ENCODE measurements around the gene USB1. TPM values are rescaled to one million over a fixed set of nuclear protein-coding genes. Genes with fewer than 3 reads are reported as not detected.

USB1 gene
- polyA plus RNA-seq, 1 experiment, result 86.2 TPM

DNA sequence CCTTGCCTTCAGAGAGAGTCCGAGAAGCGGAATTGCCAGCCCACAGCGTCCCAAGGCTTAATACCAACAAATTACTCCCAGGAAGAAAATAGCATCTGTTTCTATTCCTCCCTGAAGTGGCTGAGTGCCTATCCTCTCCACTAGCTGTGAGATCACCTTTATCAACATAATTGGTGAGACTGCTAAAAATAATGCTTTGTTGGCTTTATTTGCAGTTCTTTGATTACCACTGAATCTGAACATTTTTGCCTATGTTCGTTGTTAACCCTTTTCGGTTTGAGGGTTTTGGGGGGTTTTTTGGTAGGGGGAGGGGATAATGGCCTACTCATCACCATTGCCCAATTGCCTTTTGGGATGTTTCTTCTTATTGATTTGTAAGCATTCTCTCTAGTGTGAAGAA lies 55.4 kb downstream of the USB1 start:
- CTCF ChIA-PET, result interaction anchor here (0.7 to 1.8 kb wide), 2 partner anchors 14 to 48 kb away, joined by 3 read pairs; no protein-coding TSS in a partner anchor
- H3K4me3 ChIP-seq (ENCODE audit: low read depth, low read length), result no peak overlapping the region
- peaks cover 3% of the 10 kb centered on the region for H3K27me3 ChIP-seq (ENCODE audit: control insufficient read depth, insufficient read depth, low read length)
- DNase-seq (ENCODE audit: low read depth), result no peak
- TF ChIP-seq, protein P1, sequence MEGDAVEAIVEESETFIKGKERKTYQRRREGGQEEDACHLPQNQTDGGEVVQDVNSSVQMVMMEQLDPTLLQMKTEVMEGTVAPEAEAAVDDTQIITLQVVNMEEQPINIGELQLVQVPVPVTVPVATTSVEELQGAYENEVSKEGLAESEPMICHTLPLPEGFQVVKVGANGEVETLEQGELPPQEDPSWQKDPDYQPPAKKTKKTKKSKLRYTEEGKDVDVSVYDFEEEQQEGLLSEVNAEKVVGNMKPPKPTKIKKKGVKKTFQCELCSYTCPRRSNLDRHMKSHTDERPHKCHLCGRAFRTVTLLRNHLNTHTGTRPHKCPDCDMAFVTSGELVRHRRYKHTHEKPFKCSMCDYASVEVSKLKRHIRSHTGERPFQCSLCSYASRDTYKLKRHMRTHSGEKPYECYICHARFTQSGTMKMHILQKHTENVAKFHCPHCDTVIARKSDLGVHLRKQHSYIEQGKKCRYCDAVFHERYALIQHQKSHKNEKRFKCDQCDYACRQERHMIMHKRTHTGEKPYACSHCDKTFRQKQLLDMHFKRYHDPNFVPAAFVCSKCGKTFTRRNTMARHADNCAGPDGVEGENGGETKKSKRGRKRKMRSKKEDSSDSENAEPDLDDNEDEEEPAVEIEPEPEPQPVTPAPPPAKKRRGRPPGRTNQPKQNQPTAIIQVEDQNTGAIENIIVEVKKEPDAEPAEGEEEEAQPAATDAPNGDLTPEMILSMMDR (IDR thresholded peaks at IDR 0.05; ENCODE audit: insufficient read depth, low read depth, low read length), result no peak
- POLR2A ChIA-PET, result no interaction called here
- no peaks in the 10 kb centered on the region for H3K36me3 ChIP-seq (ENCODE audit: control insufficient read depth, insufficient read depth, low read length)

DNA sequence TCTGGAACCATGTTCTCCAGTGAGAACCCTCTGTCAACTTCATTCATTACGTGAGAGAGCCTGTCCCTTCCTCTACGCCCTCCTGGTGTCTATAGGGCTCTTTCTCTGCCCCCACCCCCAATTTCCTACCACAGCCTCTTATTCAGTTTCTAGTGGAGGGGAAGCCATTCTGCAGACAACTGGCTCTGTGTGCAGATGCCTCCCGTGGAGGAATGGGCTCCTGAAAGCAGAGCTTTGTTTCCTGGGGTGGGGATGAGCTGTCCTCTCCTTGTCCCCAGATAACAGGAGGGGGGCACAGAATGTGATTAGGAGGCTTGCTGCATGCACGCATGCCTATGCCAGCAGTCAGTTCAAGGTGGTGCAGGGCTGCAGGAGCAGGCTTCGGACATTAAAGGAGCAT lies 55.9 kb downstream of the USB1 start:
- Histone ChIP-seq H3K4me3 (ENCODE audit: low read depth, low read length) (no peak overlapping the region), H3K36me3 (ENCODE audit: control insufficient read depth, insufficient read depth, low read length) (no peaks in the 10 kb centered on the region), H3K27me3 (ENCODE audit: control insufficient read depth, insufficient read depth, low read length) (peaks cover 3% of the 10 kb centered on the region)
- no peak for DNase-seq (ENCODE audit: low read depth)
- ChIA-PET CTCF (interaction anchor here (1.8 kb wide), 1 partner anchor 13 kb away, joined by 3 read pairs; no protein-coding TSS in a partner anchor), POLR2A (no interaction called here)
- TF ChIP-seq, protein P1 (IDR thresholded peaks at IDR 0.05; ENCODE audit: insufficient read depth, low read depth, low read length), result no peak

DNA sequence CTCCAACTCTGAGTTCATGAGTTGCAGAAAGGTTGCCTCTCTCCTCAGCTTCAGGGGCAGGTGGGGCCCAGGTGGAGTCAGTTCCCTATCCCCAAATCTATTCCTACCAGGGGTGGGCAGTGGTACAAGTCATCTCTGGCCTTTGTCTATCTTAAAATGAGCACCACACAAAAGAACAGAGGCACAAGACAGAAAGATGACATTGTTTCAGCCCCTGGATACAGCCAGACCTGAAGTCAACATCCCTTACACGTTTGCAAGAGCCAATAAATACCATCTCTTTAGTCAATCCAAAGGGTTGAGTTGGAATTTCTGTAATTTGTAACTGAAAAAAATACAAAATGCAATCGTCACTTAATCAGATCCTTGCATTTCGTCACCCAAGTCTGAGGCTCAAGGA lies 56.6 kb downstream of the USB1 start:
- ChIA-PET POLR2A (no interaction called here), CTCF (interaction anchor here (1.0 to 1.8 kb wide), 2 partner anchors 13 to 64 kb away, joined by 3 to 5 read pairs; no protein-coding TSS in a partner anchor)
- Histone ChIP-seq H3K4me3 (ENCODE audit: low read depth, low read length) (no peak overlapping the region), H3K27me3 (ENCODE audit: control insufficient read depth, insufficient read depth, low read length) (peaks cover 3% of the 10 kb centered on the region), H3K36me3 (ENCODE audit: control insufficient read depth, insufficient read depth, low read length) (no peaks in the 10 kb centered on the region)
- TF ChIP-seq, protein P1 (IDR thresholded peaks at IDR 0.05; ENCODE audit: insufficient read depth, low read depth, low read length), result no peak
- no peak for DNase-seq (ENCODE audit: low read depth)

DNA sequence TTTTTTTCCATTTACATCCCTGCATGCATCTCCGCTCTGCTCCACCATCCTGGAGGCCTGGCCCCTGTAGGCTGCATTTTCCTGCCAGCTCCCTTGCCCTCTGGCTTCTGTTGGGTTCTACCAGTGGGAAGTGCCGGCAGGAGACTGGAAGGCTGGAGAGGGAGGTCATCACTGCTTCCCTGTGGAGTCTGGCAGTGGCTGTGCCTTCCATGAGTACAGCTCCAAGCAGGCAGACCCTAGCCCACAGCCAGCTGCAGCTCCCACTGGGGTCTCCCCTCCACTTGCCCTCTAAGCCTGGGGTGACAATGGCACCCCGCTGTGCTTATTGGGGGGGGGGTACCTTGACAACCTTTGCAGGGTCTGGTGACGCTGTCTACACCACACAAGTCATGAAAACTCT lies 61.6 kb downstream of the USB1 start:
- ChIA-PET CTCF (interaction anchor here (0.7 to 1.6 kb wide), 3 partner anchors 29 to 231 kb away, joined by 3 to 5 read pairs (median 4); no protein-coding TSS in a partner anchor), POLR2A (no interaction called here)
- no peak for DNase-seq (ENCODE audit: low read depth)
- TF ChIP-seq, protein P1 (IDR thresholded peaks at IDR 0.05; ENCODE audit: insufficient read depth, low read depth, low read length), result no peak
- no peak overlapping the region for H3K4me3 ChIP-seq (ENCODE audit: low read depth, low read length)
- H3K36me3 ChIP-seq (ENCODE audit: control insufficient read depth, insufficient read depth, low read length), result no peaks in the 10 kb centered on the region
- no peaks in the 10 kb centered on the region for H3K27me3 ChIP-seq (ENCODE audit: control insufficient read depth, insufficient read depth, low read length)

DNA sequence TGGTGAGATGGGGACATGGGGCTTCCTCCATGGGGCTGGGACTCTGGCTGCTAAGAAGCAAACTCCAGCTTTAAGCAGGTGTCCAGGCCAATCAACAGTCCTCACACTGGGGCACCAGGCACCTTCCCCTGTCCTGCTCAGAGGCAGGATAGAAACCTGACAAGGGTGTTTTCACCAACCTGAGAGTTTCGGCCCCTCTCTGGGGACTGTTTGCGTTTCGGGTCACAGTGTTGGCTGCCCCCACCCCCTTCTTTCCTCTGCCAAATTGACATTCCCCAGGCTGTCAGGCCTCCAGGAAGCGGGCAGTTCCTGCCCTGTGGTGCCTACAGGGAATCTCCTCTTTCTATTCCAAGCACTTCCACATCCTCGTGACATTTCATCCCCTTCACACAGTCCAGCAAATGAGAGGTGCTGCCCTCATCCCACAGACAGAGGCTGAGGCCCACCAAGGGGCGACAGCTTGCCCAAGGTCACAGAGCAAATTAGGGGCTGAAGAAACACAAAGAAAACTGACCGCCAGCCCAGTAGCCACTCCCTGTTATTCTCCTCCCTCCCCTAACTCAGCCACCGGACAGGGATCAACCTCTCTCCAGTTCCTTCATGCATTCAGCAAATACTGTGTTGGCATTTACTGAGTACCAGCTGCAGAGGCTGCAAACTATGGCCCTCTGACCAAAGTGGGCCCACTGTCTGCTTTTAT lies 62.3 kb downstream of the USB1 start:
- DNase-seq (ENCODE audit: low read depth), result no peak
- Histone ChIP-seq H3K27me3 (ENCODE audit: control insufficient read depth, insufficient read depth, low read length) (no peaks in the 10 kb centered on the region), H3K4me3 (ENCODE audit: low read depth, low read length) (no peak overlapping the region), H3K36me3 (ENCODE audit: control insufficient read depth, insufficient read depth, low read length) (no peaks in the 10 kb centered on the region)
- ChIA-PET POLR2A (no interaction called here), CTCF (interaction anchor here (1.6 kb wide), 1 partner anchor 58 kb away, joined by 4 read pairs; no protein-coding TSS in a partner anchor)
- TF ChIP-seq, protein P1 (IDR thresholded peaks at IDR 0.05; ENCODE audit: insufficient read depth, low read depth, low read length), result no peak

Data from BJ (cell line).